Measurements from ENCODE around the gene SF1. TPM values are rescaled to one million over a fixed set of nuclear protein-coding genes. Genes with fewer than 3 reads are reported as not detected.

SF1 gene
- total RNA-seq, 1 experiment from 2014 or later = 285 TPM

DNA sequence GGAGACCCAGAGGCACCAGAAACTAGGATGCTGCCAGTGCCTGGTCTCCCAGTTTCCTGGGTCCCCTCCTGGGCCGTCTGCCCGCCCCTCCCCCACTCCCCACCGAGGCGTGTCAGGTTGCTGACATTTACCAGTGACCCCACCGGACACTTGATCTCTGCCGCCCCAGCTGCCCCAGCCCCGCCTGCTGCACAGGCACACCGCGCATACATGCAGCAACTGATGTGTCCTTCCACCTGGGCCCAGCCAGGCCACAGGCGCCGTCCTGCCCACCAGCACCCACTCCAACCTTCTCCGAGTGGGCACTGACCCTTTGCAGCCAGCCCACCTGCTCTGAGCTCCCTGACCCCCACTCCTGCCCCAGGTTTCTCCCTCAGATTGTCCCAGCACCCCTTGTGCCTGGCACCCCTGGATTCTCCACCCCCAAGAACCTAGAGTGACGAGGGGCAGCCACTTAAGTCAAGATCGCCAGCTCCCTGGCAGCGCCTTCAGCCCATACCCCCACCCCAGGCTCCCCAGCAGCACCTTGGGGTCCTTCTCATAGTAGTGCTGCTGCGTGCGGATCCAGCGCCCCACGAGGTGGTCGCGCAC, 19.1 kb downstream of the SF1 start:
- POLR2A ChIA-PET = interaction anchor here (1.0 to 5.0 kb wide), 5 partner anchors 13 to 170 kb away, joined by 3 to 45 read pairs (median 6); partner anchors contain the start of gene SF1

DNA sequence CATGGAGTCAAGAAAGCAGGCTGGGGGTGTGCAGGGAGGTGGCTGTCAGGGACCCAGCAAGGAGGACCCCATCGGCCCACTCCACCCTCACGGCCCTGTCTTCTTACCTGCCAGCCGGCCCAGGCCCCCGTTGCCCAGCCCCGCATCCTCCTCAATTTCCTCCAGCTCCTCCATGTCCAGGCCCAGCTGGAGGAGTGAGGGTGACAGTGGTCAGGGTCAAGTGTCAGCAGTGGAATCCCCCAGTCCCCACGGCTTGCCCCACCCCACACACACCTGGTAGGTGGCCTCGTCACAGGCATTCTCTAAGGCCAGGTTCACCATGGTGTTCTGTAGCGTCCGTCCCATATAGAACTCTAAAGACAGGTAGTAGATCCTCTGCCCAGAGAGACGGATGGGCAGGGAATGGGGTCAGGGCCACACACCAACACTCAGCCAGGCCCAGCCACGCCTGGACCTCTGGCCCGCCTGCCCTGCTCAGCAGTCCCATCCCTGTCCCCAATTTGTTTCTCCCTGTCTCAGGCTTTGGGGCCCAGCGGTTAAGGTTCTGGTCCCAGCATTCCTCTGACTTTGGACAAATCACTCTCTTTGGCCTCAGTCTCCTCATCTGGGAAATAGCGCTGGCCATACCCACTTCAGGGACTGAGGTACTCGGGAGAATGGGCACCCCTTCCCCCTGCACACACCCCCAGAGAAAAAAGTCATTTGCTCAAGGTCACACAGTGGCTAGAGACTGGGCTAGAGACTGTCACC, 19.8 kb downstream of the SF1 start:
- no peaks in the 10 kb centered on the region for H3K9me3 Mint-ChIP-seq
- H3K4me3 Mint-ChIP-seq = no peak overlapping the region
- DNase-seq (ENCODE audit: low spot score) = no peak
- H3K27ac Mint-ChIP-seq = no peak overlapping the region
- no peak for ATAC-seq
- ChIA-PET POLR2A (no interaction called here), CTCF (interaction anchor here (2.3 to 7.5 kb wide), 2 partner anchors 17 to 70 kb away, joined by 15 to 150 read pairs; partner anchors contain the start of gene RASGRP2)
- no peaks in the 10 kb centered on the region; the same call in 1 of the 2 replicates for H3K27me3 Mint-ChIP-seq (ENCODE audit: low read depth)
- peaks cover 56% of the 10 kb centered on the region for H3K4me1 Mint-ChIP-seq
- H3K36me3 Mint-ChIP-seq = no peaks in the 10 kb centered on the region
- TF ChIP-seq, protein P1, sequence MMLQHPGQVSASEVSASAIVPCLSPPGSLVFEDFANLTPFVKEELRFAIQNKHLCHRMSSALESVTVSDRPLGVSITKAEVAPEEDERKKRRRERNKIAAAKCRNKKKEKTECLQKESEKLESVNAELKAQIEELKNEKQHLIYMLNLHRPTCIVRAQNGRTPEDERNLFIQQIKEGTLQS (CRISPR knock-in tag; conservative IDR thresholded peaks at IDR 0.05) = no peak
- TF ChIP-seq, protein P2, sequence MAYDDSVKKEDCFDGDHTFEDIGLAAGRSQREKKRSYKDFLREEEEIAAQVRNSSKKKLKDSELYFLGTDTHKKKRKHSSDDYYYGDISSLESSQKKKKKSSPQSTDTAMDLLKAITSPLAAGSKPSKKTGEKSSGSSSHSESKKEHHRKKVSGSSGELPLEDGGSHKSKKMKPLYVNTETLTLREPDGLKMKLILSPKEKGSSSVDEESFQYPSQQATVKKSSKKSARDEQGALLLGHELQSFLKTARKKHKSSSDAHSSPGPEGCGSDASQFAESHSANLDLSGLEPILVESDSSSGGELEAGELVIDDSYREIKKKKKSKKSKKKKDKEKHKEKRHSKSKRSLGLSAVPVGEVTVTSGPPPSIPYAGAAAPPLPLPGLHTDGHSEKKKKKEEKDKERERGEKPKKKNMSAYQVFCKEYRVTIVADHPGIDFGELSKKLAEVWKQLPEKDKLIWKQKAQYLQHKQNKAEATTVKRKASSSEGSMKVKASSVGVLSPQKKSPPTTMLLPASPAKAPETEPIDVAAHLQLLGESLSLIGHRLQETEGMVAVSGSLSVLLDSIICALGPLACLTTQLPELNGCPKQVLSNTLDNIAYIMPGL (CRISPR knock-in tag; IDR thresholded peaks at IDR 0.05) = no peak
- TF ChIP-seq, protein P3, sequence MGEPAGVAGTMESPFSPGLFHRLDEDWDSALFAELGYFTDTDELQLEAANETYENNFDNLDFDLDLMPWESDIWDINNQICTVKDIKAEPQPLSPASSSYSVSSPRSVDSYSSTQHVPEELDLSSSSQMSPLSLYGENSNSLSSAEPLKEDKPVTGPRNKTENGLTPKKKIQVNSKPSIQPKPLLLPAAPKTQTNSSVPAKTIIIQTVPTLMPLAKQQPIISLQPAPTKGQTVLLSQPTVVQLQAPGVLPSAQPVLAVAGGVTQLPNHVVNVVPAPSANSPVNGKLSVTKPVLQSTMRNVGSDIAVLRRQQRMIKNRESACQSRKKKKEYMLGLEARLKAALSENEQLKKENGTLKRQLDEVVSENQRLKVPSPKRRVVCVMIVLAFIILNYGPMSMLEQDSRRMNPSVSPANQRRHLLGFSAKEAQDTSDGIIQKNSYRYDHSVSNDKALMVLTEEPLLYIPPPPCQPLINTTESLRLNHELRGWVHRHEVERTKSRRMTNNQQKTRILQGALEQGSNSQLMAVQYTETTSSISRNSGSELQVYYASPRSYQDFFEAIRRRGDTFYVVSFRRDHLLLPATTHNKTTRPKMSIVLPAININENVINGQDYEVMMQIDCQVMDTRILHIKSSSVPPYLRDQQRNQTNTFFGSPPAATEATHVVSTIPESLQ (CRISPR knock-in tag; IDR thresholded peaks at IDR 0.05) = no peak
- TF ChIP-seq RORB (CRISPR knock-in tag; IDR thresholded peaks at IDR 0.05) (no peak), TEAD1 (CRISPR knock-in tag; IDR thresholded peaks at IDR 0.05) (no peak), ZNF423 (CRISPR knock-in tag; IDR thresholded peaks at IDR 0.05) (no peak), MYBL2 (CRISPR knock-in tag; IDR thresholded peaks at IDR 0.05) (no peak), SMAD4 (CRISPR knock-in tag; IDR thresholded peaks at IDR 0.05) (no peak), ZNF232 (CRISPR knock-in tag; IDR thresholded peaks at IDR 0.05) (no peak), ZNF263 (CRISPR knock-in tag; IDR thresholded peaks at IDR 0.05; ENCODE audit: low read depth) (no peak), NFYB (CRISPR knock-in tag; conservative IDR thresholded peaks at IDR 0.05; ENCODE audit: low read depth) (no peak)
- TF ChIP-seq, protein P4, sequence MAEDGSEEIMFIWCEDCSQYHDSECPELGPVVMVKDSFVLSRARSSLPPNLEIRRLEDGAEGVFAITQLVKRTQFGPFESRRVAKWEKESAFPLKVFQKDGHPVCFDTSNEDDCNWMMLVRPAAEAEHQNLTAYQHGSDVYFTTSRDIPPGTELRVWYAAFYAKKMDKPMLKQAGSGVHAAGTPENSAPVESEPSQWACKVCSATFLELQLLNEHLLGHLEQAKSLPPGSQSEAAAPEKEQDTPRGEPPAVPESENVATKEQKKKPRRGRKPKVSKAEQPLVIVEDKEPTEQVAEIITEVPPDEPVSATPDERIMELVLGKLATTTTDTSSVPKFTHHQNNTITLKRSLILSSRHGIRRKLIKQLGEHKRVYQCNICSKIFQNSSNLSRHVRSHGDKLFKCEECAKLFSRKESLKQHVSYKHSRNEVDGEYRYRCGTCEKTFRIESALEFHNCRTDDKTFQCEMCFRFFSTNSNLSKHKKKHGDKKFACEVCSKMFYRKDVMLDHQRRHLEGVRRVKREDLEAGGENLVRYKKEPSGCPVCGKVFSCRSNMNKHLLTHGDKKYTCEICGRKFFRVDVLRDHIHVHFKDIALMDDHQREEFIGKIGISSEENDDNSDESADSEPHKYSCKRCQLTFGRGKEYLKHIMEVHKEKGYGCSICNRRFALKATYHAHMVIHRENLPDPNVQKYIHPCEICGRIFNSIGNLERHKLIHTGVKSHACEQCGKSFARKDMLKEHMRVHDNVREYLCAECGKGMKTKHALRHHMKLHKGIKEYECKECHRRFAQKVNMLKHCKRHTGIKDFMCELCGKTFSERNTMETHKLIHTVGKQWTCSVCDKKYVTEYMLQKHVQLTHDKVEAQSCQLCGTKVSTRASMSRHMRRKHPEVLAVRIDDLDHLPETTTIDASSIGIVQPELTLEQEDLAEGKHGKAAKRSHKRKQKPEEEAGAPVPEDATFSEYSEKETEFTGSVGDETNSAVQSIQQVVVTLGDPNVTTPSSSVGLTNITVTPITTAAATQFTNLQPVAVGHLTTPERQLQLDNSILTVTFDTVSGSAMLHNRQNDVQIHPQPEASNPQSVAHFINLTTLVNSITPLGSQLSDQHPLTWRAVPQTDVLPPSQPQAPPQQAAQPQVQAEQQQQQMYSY (CRISPR knock-in tag; IDR thresholded peaks at IDR 0.05) = no peak
- TF ChIP-seq, protein P5, sequence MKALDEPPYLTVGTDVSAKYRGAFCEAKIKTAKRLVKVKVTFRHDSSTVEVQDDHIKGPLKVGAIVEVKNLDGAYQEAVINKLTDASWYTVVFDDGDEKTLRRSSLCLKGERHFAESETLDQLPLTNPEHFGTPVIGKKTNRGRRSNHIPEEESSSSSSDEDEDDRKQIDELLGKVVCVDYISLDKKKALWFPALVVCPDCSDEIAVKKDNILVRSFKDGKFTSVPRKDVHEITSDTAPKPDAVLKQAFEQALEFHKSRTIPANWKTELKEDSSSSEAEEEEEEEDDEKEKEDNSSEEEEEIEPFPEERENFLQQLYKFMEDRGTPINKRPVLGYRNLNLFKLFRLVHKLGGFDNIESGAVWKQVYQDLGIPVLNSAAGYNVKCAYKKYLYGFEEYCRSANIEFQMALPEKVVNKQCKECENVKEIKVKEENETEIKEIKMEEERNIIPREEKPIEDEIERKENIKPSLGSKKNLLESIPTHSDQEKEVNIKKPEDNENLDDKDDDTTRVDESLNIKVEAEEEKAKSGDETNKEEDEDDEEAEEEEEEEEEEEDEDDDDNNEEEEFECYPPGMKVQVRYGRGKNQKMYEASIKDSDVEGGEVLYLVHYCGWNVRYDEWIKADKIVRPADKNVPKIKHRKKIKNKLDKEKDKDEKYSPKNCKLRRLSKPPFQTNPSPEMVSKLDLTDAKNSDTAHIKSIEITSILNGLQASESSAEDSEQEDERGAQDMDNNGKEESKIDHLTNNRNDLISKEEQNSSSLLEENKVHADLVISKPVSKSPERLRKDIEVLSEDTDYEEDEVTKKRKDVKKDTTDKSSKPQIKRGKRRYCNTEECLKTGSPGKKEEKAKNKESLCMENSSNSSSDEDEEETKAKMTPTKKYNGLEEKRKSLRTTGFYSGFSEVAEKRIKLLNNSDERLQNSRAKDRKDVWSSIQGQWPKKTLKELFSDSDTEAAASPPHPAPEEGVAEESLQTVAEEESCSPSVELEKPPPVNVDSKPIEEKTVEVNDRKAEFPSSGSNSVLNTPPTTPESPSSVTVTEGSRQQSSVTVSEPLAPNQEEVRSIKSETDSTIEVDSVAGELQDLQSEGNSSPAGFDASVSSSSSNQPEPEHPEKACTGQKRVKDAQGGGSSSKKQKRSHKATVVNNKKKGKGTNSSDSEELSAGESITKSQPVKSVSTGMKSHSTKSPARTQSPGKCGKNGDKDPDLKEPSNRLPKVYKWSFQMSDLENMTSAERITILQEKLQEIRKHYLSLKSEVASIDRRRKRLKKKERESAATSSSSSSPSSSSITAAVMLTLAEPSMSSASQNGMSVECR (CRISPR knock-in tag; IDR thresholded peaks at IDR 0.05; ENCODE audit: borderline replicate concordance) = no peak
- TF ChIP-seq, protein P6, sequence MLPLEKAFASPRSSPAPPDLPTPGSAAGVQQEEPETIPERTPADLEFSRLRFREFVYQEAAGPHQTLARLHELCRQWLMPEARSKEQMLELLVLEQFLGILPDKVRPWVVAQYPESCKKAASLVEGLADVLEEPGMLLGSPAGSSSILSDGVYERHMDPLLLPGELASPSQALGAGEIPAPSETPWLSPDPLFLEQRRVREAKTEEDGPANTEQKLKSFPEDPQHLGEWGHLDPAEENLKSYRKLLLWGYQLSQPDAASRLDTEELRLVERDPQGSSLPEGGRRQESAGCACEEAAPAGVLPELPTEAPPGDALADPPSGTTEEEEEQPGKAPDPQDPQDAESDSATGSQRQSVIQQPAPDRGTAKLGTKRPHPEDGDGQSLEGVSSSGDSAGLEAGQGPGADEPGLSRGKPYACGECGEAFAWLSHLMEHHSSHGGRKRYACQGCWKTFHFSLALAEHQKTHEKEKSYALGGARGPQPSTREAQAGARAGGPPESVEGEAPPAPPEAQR (CRISPR knock-in tag; IDR thresholded peaks at IDR 0.05) = no peak
- TF ChIP-seq, protein P7, sequence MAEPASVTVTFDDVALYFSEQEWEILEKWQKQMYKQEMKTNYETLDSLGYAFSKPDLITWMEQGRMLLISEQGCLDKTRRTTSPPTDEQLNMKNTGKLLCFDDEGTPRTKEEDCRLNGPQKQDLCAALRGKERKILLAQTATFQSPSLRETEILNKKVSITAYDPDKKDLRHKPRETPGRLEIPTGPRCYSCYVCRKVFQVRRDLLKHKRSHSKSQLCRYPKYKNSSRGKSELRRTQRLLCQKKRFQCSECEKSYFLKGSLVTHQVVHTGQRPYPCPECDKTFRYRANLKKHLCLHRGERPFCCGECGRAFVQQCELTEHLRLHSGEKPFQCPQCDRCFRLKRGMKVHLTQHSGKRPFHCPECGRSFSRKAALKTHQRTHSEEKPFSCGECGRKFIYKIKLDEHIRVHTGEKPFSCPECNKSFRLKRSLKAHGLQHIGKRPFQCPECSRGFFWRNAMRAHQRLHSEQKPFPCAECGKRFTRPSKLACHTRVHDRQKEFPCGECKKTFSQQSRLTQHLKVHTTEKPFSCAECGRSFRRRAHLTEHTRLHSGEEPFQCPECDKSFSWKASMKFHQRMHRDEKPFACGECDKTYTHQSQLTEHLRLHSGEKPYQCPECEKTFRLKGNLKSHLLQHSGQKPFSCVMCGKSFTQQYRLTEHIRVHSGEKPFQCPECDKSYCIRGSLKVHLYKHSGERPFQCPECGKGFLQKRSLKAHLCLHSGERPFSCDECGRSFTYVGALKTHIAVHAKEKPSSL (CRISPR knock-in tag; conservative IDR thresholded peaks at IDR 0.05) = no peak

More for the DNA sequence above, 19.1 kb downstream of the SF1 start:
- ATAC-seq (no peak), DNase-seq (ENCODE audit: low spot score) (no peak)
- peak overlapping the region; percentile 57 for H3K27ac Mint-ChIP-seq
- H3K27me3 Mint-ChIP-seq (ENCODE audit: low read depth) = no peaks in the 10 kb centered on the region; the same call in 1 of the 2 replicates
- peak overlapping the region; percentile 50 for H3K4me3 Mint-ChIP-seq
- peaks cover 59% of the 10 kb centered on the region for H3K4me1 Mint-ChIP-seq
- H3K9me3 Mint-ChIP-seq = no peaks in the 10 kb centered on the region
- CTCF ChIA-PET = interaction anchor here (0.7 to 7.5 kb wide), 15 partner anchors 9 to 474 kb away, joined by 3 to 150 read pairs (median 6); partner anchors contain the start of genes BAD, NRXN2, RASGRP2 and SF1
- H3K36me3 Mint-ChIP-seq = peaks cover 2% of the 10 kb centered on the region
- TF ChIP-seq PRRX2 (CRISPR knock-in tag; IDR thresholded peaks at IDR 0.05) (0 out of 2 replicates have a peak, but pooled peaks have one; percentile 9), SMAD3 (CRISPR knock-in tag; IDR thresholded peaks at IDR 0.05; ENCODE audit: borderline replicate concordance) (no peak)
